HFF-Myc (cell line): ENCODE measurements around the gene CHL1.

Experiments used
- DNase-seq: peaks from one replicate; pipeline ENCODE4 v3.0.0-alpha.2; 2011; ENCODE audit warnings: low read depth; ENCODE audit errors: extremely low read depth
- H3K4me3 ChIP-seq: replicated peaks from 2 replicates; pipeline ENCODE4 v1.5.1; 2011; ENCODE audit warnings: low read depth, mild to moderate bottlenecking, control low read depth, low read length
- CTCF ChIP-seq: IDR thresholded peaks from 2 replicates; pipeline ENCODE4 v1.5.1; 2012; ENCODE audit warnings: mild to moderate bottlenecking, low read depth, low read length, control low read depth; ENCODE audit errors: missing control alignments

CHL1 gene

DNA sequence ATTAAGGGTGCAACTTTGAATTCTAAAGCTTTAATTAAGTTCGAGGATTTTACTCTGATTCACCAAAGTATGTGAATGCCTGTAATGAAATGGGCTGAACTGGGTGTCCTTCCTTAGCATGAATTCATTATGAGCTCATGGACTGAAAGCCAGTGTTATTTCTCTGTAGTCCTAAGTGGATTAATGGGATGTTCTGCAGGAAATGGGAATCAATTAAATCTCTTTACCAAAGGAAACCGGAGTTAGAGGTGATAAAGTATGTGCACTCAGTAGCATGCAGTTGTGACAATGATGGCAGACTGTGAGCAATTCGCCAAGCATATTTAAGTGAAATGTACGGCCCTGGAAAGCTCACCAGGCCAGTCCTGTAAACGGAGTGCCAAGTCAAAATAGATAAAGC, 138.7 kb downstream of the CHL1 start:
- no peak overlapping the region for H3K4me3 ChIP-seq
- no peak for DNase-seq
- TF ChIP-seq CTCF, result no peak

DNA sequence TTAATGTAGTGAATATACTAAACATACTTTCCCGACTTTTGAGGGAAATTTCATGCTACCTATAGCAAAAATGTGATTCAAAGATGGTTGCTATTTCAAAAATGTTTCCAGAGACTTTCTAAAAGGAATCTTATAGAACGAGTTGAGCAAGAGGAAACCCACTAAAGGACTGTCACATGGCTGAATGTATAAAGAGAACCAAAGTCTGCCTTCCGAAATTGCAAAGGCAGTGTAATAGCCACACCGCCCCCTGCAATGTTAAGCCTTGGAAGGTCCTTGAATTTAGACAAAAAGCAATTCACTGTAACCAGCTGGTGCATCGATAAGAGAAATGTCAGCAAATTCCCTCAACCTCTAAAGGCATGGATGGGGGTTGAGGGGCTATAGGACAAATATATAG, 142.8 kb downstream of the CHL1 start:
- H3K4me3 ChIP-seq, result no peak overlapping the region
- TF ChIP-seq CTCF, result no peak
- no peak for DNase-seq

DNA sequence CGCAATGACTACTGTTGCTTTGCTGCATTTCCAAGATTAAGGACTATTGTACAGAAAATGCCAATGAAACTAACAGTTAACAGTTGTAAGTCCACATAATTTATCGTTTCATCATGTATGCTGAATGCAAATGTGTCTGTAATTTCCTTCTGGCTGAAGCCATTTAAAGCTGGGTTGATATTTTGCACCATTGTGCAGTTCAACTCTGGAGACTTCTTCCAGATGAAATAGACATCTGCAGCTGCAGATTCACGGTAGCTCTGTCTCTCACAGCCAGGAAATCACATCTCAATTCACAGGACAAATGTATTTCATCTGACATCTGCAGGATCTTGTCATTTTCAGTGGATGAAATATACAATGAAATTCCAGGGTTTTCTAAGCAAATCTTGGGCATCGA, 145.4 kb downstream of the CHL1 start:
- DNase-seq, result no peak
- TF ChIP-seq CTCF, result no peak
- H3K4me3 ChIP-seq, result no peak overlapping the region

- H3K4me3 ChIP-seq, result no peak overlapping the region
- DNase-seq, result no peak
- no peak for TF ChIP-seq CTCF
Observed at GRCh38 chr3:346186-346585, 149.6 kb downstream of the CHL1 start.

- TF ChIP-seq CTCF, result no peak
- no peak overlapping the region for H3K4me3 ChIP-seq
- no peak for DNase-seq
Observed at GRCh38 chr3:347581-347980, 151.0 kb downstream of the CHL1 start.

DNA sequence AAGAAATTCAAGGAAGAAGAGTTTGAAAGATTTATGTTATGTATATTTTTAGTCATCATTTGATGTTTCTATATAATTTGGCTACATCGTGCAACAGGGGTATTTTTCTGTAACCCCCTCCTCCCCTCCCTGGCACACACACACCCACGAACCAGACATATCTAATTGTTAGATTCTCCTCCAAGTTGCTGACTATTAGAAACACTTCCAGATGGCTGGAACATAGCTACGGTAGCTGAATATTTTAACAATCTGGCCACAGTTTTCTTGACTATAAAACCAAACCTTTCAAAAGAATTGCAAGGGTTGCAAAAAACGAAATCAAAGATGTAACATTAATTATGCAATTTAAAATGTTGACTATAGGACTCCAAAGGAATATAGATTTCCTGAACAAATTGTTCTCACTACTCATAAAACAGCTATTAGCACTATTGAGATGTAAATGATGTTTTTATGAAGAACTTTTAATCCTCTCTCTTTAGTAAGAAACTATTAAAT, 154.4 kb downstream of the CHL1 start:
- H3K4me3 ChIP-seq, result no peak overlapping the region

More for the DNA sequence above, 154.4 kb downstream of the CHL1 start:
- no peak for TF ChIP-seq CTCF
- no peak for DNase-seq
